HepG2 (cell line): ENCODE measurements around the gene NTN3. TPM values are rescaled to one million over a fixed set of nuclear protein-coding genes. Genes with fewer than 3 reads are reported as not detected.

ENCODE experiments used
- CERS6 ChIP-seq: sonication (generic); formaldehyde crosslinking; IDR thresholded peaks from 2 replicates; pipeline ENCODE4 v1.5.0; 2020; ENCODE audit warnings: missing genetic modification reagents
- DR1 ChIP-seq: sonication (generic); formaldehyde crosslinking; IDR thresholded peaks from 2 replicates; pipeline ENCODE4 v1.8.0; 2021; ENCODE audit warnings: mild to moderate bottlenecking, missing genetic modification reagents, inconsistent platforms
- E2F5 ChIP-seq: sonication (generic); formaldehyde crosslinking; conservative IDR thresholded peaks from 2 replicates; pipeline ENCODE4 v1.4.0; 2020; ENCODE audit warnings: missing genetic modification reagents
- GATAD2A ChIP-seq: IDR thresholded peaks from 2 replicates; pipeline ENCODE4 v1.6.1; 2016
- HMGXB3 ChIP-seq: sonication (generic); formaldehyde crosslinking; IDR thresholded peaks from 2 replicates; pipeline ENCODE4 v1.4.0; 2020; ENCODE audit warnings: missing genetic modification reagents, borderline replicate concordance
- HOXA7 ChIP-seq: sonication (generic); formaldehyde crosslinking; IDR thresholded peaks from 2 replicates; pipeline ENCODE4 v1.8.1; 2022; ENCODE audit warnings: mild to moderate bottlenecking, missing genetic modification reagents, moderate library complexity
- IRF1 ChIP-seq: sonication (generic); formaldehyde crosslinking; IDR thresholded peaks from 2 replicates; pipeline ENCODE4 v1.4.0; 2020; ENCODE audit warnings: low read depth, mild to moderate bottlenecking, missing genetic modification reagents
- KDM2A ChIP-seq: sonication (generic); formaldehyde crosslinking; IDR thresholded peaks from 2 replicates; pipeline ENCODE4 v1.4.0; 2020; ENCODE audit warnings: low read depth, missing genetic modification reagents, borderline replicate concordance
- KLF16 ChIP-seq, 2 experiments: sonication (generic) in 1 of 2; formaldehyde crosslinking in 1 of 2; IDR thresholded peaks; 2 replicates each; pipeline versions ENCODE4 v1.6.1 to v1.8.0; 2016 to 2023; ENCODE audit warnings: missing genetic modification reagents in 2 of 2, missing compliant biosample characterization in 1 of 2
- RAD21 ChIP-seq: fragments of 450-650 bp; formaldehyde crosslinking; IDR thresholded peaks from 2 replicates; pipeline ENCODE4 v1.5.0; 2020; ENCODE audit warnings: mild to moderate bottlenecking
- SNAPC2 ChIP-seq: sonication (generic); formaldehyde crosslinking; IDR thresholded peaks from 2 replicates; pipeline ENCODE4 v1.8.1; 2022; ENCODE audit warnings: mild to moderate bottlenecking, missing genetic modification reagents
- TCF7 ChIP-seq: sonication (generic); IDR thresholded peaks from 2 replicates; pipeline ENCODE4 v1.6.1; 2016; ENCODE audit warnings: antibody characterized with exemption, low read depth
- TEF ChIP-seq: sonication (generic); formaldehyde crosslinking; IDR thresholded peaks from 2 replicates; pipeline ENCODE4 v1.5.0; 2020; ENCODE audit warnings: missing genetic modification reagents
- ZBTB21 ChIP-seq: sonication (generic); formaldehyde crosslinking; IDR thresholded peaks from 2 replicates; pipeline ENCODE4 v1.4.0; 2020; ENCODE audit warnings: missing genetic modification reagents
- ZBTB37 ChIP-seq: sonication (generic); formaldehyde crosslinking; IDR thresholded peaks from 2 replicates; pipeline ENCODE4 v1.4.0; 2020; ENCODE audit warnings: mild to moderate bottlenecking, missing genetic modification reagents
- ZNF256 ChIP-seq: sonication (generic); formaldehyde crosslinking; conservative IDR thresholded peaks from 2 replicates; pipeline ENCODE4 v1.4.0; 2020; ENCODE audit warnings: missing genetic modification reagents
- ZNF558 ChIP-seq: sonication (generic); formaldehyde crosslinking; IDR thresholded peaks from 2 replicates; pipeline ENCODE4 v1.9.0; 2022; ENCODE audit warnings: mild to moderate bottlenecking, missing genetic modification reagents, borderline replicate concordance
- ZNF562 ChIP-seq: sonication (generic); formaldehyde crosslinking; IDR thresholded peaks from 2 replicates; pipeline ENCODE4 v1.8.0; 2022; ENCODE audit warnings: missing genetic modification reagents, borderline replicate concordance
- polyA plus RNA-seq, 8 experiments: library from polyadenylated mRNA; depleted of rRNA in 3 of 8; stranded (reverse) in 7 of 8; unstranded in 1 of 8; fragments of >200 nt; fragmentation: Illumina TruSeq in 4 of 8; extraction: Trizol in 4 of 8; gene quantifications; 2 replicates each; pipeline versions ENCODE4 v1.2.1 to v1.2.3, GENCODE V29; 2011 to 2016; ENCODE audit warnings: low read depth in 4 of 8, missing spikeins in 1 of 8, mixed read lengths in 1 of 8; ENCODE audit not compliant: insufficient read depth in 1 of 8
- total RNA-seq, 5 experiments: library from RNA; depleted of rRNA; stranded (reverse); fragments of >200 nt; fragmentation: Illumina TruSeq; extraction: Trizol; gene quantifications; 2 replicates each; pipeline ENCODE4 v1.2.3, GENCODE V29; 2016; ENCODE audit warnings: low read depth in 1 of 5

NTN3 gene
- total and polyA plus RNA-seq, 2 of the 13 experiments (the other 11 are each of a cell fraction or from before 2014, with no cell fraction given), result 0.09 to 0.20 TPM

- TF ChIP-seq SNAPC2 (CRISPR knock-in tag) (0 out of 2 replicates have a peak, but pooled peaks have one; percentile 43), TCF7 (peak; percentile 30; the same call in 1 of the 2 replicates), ZNF256 (CRISPR knock-in tag) (no peak), KLF16 (CRISPR knock-in tag; IDR thresholded peaks at IDR 0.05) (peak in 1 of 2 experiments; percentile 80; a peak in 1 of 4 replicates), CERS6 (CRISPR knock-in tag) (no peak), HOXA7 (CRISPR knock-in tag) (no peak), RAD21 (no peak), ZNF562 (CRISPR knock-in tag) (no peak), ZNF558 (no peak), ZBTB37 (CRISPR knock-in tag) (no peak), HMGXB3 (CRISPR knock-in tag) (no peak), GATAD2A (CRISPR knock-in tag) (peak; percentile 81), IRF1 (CRISPR knock-in tag) (no peak), TEF (no peak), E2F5 (CRISPR knock-in tag) (no peak), DR1 (CRISPR knock-in tag) (peak; percentile 55; the same call in 1 of the 2 replicates), ZBTB21 (CRISPR knock-in tag) (no peak), KDM2A (CRISPR knock-in tag) (no peak; the same call in 1 of the 2 replicates)
Observed at GRCh38 chr16:2484898-2485508, 13.9 kb downstream of the NTN3 start (continued).
